Measurements from ENCODE around the gene RBM3.
"Not testable (repeated sequence)": the region's sequence is repeated elsewhere in the genome, so short reads cannot be mapped to it uniquely, and the experiment has no call there.

RBM3 gene

GRCh38 chrX:48574270-48575266 lies at the start of gene RBM3:
RBM3 (plus strand) TSS chrX:48574484; CDS start chrX:48575181, 697 bp downstream.
- peak; percentile 94 for DNase-seq
- peaks cover 24% of the 10 kb centered on the region for H4K20me1 ChIP-seq (ENCODE audit: insufficient read depth, low read length)
- H2AFZ ChIP-seq (ENCODE audit: low read depth, low read length), result peak within 1 kb of the TSS; percentile 89
- H3K9me3 ChIP-seq (ENCODE audit: insufficient read depth, low read length, severe bottlenecking), result no peaks in the 10 kb centered on the region
- ATAC-seq (ENCODE audit: insufficient read depth, low read depth), result peak; percentile 95
- TF ChIP-seq EZH2 (IDR thresholded peaks at IDR 0.05; ENCODE audit: borderline replicate concordance, low read depth, low read length, severe bottlenecking), result no peak
- TF ChIP-seq CTCF (IDR thresholded peaks at IDR 0.05; ENCODE audit: borderline replicate concordance, extremely low read depth, low read length, poor library complexity, severe bottlenecking), result peak; percentile 52
- H3K79me2 ChIP-seq (ENCODE audit: insufficient read depth, low read length), result peaks cover 21% of the 10 kb centered on the region
- H3K27me3 ChIP-seq (ENCODE audit: insufficient read depth, low read length, poor library complexity), result no peaks in the 10 kb centered on the region
- peaks cover 43% of the 10 kb centered on the region for H3K36me3 ChIP-seq (ENCODE audit: insufficient read depth, low read length)
- peak within 1 kb of the TSS; percentile 89 for H3K4me2 ChIP-seq (ENCODE audit: insufficient read depth, low read length)
- peak within 1 kb of the TSS; percentile 98 for H3K27ac ChIP-seq (ENCODE audit: low read length)
- peak within 1 kb of the TSS; percentile 83 to 85 for H3K4me3 ChIP-seq (ENCODE audit: low read depth in 1 of 2, low read length in 2 of 2)
- H3K9ac ChIP-seq (ENCODE audit: low read depth, low read length), result peak within 1 kb of the TSS; percentile 91
- H3K4me1 ChIP-seq (ENCODE audit: insufficient read depth, low read length), result peaks cover 23% of the 10 kb centered on the region

- H3K4me3 ChIP-seq (ENCODE audit: low read depth in 1 of 2, low read length in 2 of 2); DNase-seq; H3K4me2 ChIP-seq (ENCODE audit: insufficient read depth, low read length); H4K20me1 ChIP-seq (ENCODE audit: insufficient read depth, low read length); H3K9ac ChIP-seq (ENCODE audit: low read depth, low read length); ATAC-seq (ENCODE audit: insufficient read depth, low read depth); H3K27me3 ChIP-seq (ENCODE audit: insufficient read depth, low read length, poor library complexity); H2AFZ ChIP-seq (ENCODE audit: low read depth, low read length); H3K9me3 ChIP-seq (ENCODE audit: insufficient read depth, low read length, severe bottlenecking); H3K27ac ChIP-seq (ENCODE audit: low read length): not testable (repeated sequence)
- H3K79me2 ChIP-seq (ENCODE audit: insufficient read depth, low read length), result peaks cover 29% of the 10 kb centered on the region
- peaks cover 30% of the 10 kb centered on the region for H3K4me1 ChIP-seq (ENCODE audit: insufficient read depth, low read length)
- peaks cover 38% of the 10 kb centered on the region for H3K36me3 ChIP-seq (ENCODE audit: insufficient read depth, low read length)
Measured at GRCh38 chrX:48525853-48526252, 48.4 kb upstream of the RBM3 start.

- H2AFZ ChIP-seq (ENCODE audit: low read depth, low read length), result no peak overlapping the region
- no peak overlapping the region for H3K27ac ChIP-seq (ENCODE audit: low read length)
- ATAC-seq (ENCODE audit: insufficient read depth, low read depth), result no peak
- no peaks in the 10 kb centered on the region for H3K79me2 ChIP-seq (ENCODE audit: insufficient read depth, low read length)
- H3K9me3 ChIP-seq (ENCODE audit: insufficient read depth, low read length, severe bottlenecking), result no peaks in the 10 kb centered on the region
- H3K4me3 ChIP-seq (ENCODE audit: low read depth in 1 of 2, low read length in 2 of 2), result no peak overlapping the region
- no peak overlapping the region for H3K4me2 ChIP-seq (ENCODE audit: insufficient read depth, low read length)
- H3K4me1 ChIP-seq (ENCODE audit: insufficient read depth, low read length), result no peaks in the 10 kb centered on the region
- peaks cover 28% of the 10 kb centered on the region for H3K36me3 ChIP-seq (ENCODE audit: insufficient read depth, low read length)
- TF ChIP-seq CTCF (IDR thresholded peaks at IDR 0.05; ENCODE audit: borderline replicate concordance, extremely low read depth, low read length, poor library complexity, severe bottlenecking) (no peak), EZH2 (IDR thresholded peaks at IDR 0.05; ENCODE audit: borderline replicate concordance, low read depth, low read length, severe bottlenecking) (no peak)
- H3K9ac ChIP-seq (ENCODE audit: low read depth, low read length), result no peak overlapping the region
- DNase-seq, result no peak
- H4K20me1 ChIP-seq (ENCODE audit: insufficient read depth, low read length), result no peaks in the 10 kb centered on the region
- no peaks in the 10 kb centered on the region for H3K27me3 ChIP-seq (ENCODE audit: insufficient read depth, low read length, poor library complexity)
Measured at GRCh38 chrX:48530736-48531135, 43.5 kb upstream of the RBM3 start.

GRCh38 chrX:48531358-48531959 lies 42.8 kb upstream of the RBM3 start:
- no peak for TF ChIP-seq CTCF (IDR thresholded peaks at IDR 0.05; ENCODE audit: borderline replicate concordance, extremely low read depth, low read length, poor library complexity, severe bottlenecking)
- TF ChIP-seq EZH2 (IDR thresholded peaks at IDR 0.05; ENCODE audit: borderline replicate concordance, low read depth, low read length, severe bottlenecking), result no peak
- Histone ChIP-seq H3K27ac (ENCODE audit: low read length) (no peak overlapping the region), H3K9me3 (ENCODE audit: insufficient read depth, low read length, severe bottlenecking) (no peaks in the 10 kb centered on the region), H3K4me3 (ENCODE audit: low read depth in 1 of 2, low read length in 2 of 2) (no peak overlapping the region), H3K27me3 (ENCODE audit: insufficient read depth, low read length, poor library complexity) (no peaks in the 10 kb centered on the region), H4K20me1 (ENCODE audit: insufficient read depth, low read length) (no peaks in the 10 kb centered on the region), H3K36me3 (ENCODE audit: insufficient read depth, low read length) (peaks cover 26% of the 10 kb centered on the region), H2AFZ (ENCODE audit: low read depth, low read length) (no peak overlapping the region), H3K4me1 (ENCODE audit: insufficient read depth, low read length) (no peaks in the 10 kb centered on the region), H3K79me2 (ENCODE audit: insufficient read depth, low read length) (no peaks in the 10 kb centered on the region), H3K4me2 (ENCODE audit: insufficient read depth, low read length) (no peak overlapping the region), H3K9ac (ENCODE audit: low read depth, low read length) (no peak overlapping the region)
- ATAC-seq (ENCODE audit: insufficient read depth, low read depth) (0 out of 3 replicates have a peak, but pooled peaks have one; percentile 37), DNase-seq (no peak)

Data from DND-41 (cell line).